Measurements from ENCODE around the gene PNLIPRP2.

The PNLIPRP2 gene

GRCh38 chr10:116694243-116694926, 73.6 kb downstream of the PNLIPRP2 start:
- peaks cover 39% of the 10 kb centered on the region for H3K27me3 Mint-ChIP-seq

More at GRCh38 chr10:116694243-116694926, 73.6 kb downstream of the PNLIPRP2 start:
- Mint-ChIP-seq H3K4me1 (no peaks in the 10 kb centered on the region), H3K27ac (ENCODE audit: low read depth) (no peak overlapping the region), H3K4me3 (no peak overlapping the region), H3K36me3 (ENCODE audit: insufficient read depth) (no peaks in the 10 kb centered on the region), H3K9me3 (no peaks in the 10 kb centered on the region)
- ATAC-seq (replicated peaks; ENCODE audit: extremely low read depth, poor library complexity, severe bottlenecking) (no peak), DNase-seq (ENCODE audit: low spot score in 2 of 2) (no peak)

Data from central memory CD8-positive, alpha-beta T cell (primary cell).